Measurements from ENCODE around the gene RBM6.
"Not testable (repeated sequence)": the region's sequence is repeated elsewhere in the genome, so short reads cannot be mapped to it uniquely, and the experiment has no call there.

RBM6 gene

DNA sequence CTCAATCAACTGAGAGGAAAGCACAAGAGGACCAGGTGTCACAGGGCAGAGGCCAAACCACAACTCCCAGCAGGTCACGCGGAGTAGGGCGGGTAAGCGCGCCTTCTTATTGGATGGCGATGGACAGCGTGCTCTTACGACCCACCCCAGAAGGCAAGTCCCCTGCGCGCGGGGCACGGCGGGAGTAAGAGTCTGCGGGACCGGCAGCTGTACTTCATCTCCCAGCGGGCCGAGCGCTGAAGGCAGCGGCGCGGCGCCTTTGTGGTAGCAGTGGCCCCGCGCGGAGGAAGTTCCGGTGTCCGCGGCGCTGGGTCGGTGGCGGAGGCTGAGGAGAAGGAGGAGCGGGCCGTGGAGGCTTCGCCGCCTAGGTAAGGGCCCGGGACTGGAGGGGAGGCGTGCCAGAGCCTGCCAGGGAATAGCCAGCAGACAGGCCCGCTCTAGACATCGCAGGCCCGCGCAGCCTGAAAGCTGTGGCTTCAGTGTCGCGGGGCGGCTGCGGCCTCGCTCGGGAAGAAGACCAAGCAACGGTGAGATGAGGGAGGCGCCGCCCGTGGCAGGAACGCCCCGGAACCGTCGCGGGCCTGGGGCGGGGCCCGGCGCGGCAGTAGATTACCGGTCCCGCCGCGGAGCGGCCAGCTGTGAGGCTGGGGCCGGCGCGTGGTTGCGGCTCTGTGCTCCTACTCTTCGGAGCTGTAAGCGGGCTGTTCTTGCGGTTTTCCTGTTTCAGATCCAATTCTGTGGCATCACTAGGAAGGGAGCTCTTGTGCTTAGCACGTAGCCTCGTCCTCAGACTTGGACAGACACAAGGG, at the start of gene RBM6:
RBM6 (plus strand) TSS at position 293 of the 809 bp plus-strand sequence. CDS start 22,492 bp downstream, outside the sequence.
- DNase-seq (ENCODE audit: low read depth in 3 of 3): peak; percentile 89 to 96 (median 90)

DNA sequence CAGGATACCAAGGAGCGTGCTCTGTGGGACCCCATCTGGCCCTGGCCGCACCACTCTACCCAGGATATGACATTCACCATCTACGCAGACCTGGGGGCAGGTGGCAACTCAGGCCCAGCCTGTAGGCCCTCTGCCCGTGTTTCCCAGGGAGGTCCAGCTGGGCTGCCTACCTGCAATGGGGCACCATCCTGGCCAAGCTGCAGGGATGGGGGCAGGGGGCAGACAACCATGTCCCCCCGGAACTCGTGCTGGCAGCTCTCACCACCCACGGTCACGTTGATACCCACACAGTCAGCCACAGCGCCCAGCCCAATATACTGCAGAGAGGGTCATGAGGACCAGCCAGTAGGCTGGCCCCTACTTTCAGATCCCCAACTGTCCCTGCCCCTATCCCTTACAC, 44.2 kb upstream of the RBM6 start:
- DNase-seq (ENCODE audit: low read depth in 3 of 3): no peak

GRCh38 chr3:49896345-49896744, 43.6 kb upstream of the RBM6 start:
- DNase-seq (ENCODE audit: low read depth in 3 of 3): no peak

DNA sequence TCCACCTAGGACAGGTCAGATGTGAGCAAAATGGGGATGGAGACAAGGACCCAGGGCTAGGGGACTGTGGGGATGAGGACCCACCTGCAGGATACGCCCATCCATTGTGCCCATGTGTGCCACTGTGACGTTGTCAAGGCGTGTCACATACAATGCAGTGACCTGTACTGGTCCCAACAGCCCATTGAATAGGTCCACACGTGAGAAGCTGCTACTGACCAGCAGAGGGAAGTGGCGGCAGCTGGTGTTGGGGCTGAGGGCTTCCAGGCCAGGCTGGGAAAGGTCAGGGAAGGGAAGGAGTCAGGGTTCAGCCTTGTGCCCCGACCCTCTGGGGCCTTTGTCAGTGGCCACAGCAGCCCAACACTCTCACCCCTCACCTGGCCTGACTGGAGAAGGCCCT, 41.0 kb upstream of the RBM6 start:
- DNase-seq (ENCODE audit: low read depth in 3 of 3): no peak

DNA sequence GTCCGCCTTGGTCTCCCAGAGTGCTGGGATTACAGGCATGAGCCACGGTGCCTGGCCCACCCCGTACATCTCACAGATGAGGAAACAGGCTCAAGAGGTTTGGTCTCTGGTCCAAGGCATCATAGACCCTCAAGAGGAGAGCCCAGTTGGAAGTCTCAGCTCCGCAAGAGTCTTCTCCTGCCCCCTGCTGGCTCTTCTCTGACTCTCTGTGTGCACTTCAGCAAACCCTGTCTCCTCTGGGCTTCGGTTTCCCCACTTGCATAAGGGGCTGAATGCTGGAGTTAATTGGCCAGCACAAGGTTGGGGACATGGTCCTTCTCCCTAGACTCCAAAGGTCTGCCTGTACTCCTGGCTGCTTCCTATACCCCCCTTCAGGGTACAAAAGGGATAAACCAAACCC, 40.1 kb upstream of the RBM6 start:
- DNase-seq (ENCODE audit: low read depth in 3 of 3): no peak

DNA sequence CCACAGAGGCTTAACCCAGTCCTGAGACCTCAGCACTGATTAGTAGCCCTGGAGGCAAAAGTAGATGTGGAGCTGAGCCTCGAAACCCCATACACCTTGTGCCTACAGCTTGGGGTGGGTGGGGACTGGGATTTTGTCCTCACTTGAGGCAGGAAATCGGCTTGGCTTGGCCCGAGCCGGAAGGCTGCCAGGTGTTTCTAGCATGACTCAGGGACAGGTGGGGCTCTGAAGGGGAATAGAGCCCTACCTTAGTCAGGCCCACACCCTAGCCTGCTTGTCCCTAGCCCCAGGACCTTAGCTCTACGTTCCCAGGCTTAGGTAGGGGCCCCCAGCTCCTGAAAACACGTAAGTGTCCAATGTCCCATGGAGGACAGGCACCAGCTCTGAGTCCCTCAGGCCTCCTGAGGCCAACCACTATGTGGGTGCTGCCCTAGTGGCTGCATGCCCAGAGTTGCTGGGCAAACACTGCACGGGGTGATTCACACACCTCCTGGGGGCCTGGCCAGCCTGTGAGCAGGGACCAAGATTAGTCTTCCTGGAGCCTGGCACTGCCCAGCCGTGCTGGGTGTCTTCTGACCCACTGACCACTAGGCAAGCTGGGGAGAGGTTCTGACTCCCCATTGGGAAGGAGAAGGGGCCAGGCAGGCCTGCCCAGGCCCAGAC, 39.3 kb upstream of the RBM6 start:
- DNase-seq (ENCODE audit: low read depth in 3 of 3): no peak

GRCh38 chr3:49901366-49902339, 38.3 kb upstream of the RBM6 start:
- no peak for DNase-seq (ENCODE audit: low read depth in 3 of 3)

GRCh38 chr3:49902511-49903345, 37.2 kb upstream of the RBM6 start:
- no peak for DNase-seq (ENCODE audit: low read depth in 3 of 3)

DNA sequence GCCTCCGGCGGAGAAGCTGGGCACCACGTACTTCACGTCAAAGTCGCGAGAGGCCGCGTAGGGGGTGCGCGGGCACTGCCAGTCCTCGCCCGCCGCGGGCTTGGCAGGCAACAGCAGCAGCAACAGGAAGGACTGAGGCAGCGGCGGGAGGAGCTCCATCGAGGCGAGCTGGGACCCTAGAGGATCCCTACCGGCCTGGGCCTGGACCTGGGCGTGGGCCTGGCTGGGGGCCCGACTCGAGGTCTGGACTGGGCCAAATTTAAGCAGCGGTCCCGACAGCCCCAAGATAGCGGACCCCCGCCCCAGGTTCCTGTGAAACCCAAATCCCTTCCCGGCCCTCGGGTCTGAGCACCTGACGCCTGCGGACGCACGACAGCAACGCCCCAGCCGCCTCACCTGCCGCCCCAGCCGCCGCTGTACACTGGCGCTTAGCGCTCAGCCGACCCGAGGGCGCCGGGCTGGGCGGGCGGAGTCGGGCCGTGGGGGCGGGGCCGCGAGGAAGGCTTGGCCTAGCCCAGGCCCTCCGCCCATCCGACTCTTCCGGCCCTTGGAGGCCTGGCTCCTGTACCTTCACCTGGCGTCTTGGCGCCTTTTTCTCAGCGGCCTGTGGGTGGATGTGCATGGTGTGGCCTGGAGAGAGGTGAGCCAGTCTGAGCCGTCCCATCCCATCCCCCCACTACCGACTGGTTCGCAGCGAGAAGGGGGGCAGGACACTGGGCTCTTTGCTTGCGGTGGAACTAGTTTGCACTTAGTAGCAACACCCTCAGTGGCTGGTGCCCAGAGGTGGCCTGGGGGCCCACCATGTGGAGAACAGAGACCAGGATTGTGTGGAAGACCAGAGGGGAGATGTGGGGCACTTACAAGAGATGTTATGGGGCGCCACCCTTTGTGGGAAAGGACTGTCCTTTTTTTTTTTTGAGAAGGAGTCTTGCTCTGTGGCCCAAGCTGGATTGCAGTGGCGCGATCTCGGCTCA, 36.2 kb upstream of the RBM6 start, which contains the start of gene MST1R:
MST1R (minus strand) TSS at position 423 of the 974 bp plus-strand sequence; CDS start at position 159, 264 bp downstream.
- DNase-seq (ENCODE audit: low read depth in 3 of 3): peak; percentile 49 to 86 (median 62)

DNA sequence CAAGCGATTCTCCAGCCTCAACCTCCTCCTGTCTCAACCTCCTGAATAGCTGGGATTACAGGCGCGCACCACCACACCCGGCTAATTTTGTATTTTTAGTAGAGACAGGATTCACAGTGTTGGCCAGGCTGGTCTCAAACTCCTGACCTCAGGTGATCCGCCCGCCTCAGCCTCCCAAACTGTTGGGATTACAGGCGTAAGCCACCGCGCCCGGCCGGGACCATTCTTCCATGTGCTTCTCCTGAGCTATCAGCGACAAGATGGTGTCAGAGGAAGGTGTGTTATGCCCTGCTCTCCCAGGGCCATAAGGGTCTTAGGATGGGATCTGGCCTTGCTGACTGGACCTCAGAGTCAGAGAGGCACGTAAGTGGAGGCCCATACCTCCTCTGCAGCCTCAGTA, 35.5 kb upstream of the RBM6 start:
- not testable (repeated sequence) for DNase-seq (ENCODE audit: low read depth in 3 of 3)

DNA sequence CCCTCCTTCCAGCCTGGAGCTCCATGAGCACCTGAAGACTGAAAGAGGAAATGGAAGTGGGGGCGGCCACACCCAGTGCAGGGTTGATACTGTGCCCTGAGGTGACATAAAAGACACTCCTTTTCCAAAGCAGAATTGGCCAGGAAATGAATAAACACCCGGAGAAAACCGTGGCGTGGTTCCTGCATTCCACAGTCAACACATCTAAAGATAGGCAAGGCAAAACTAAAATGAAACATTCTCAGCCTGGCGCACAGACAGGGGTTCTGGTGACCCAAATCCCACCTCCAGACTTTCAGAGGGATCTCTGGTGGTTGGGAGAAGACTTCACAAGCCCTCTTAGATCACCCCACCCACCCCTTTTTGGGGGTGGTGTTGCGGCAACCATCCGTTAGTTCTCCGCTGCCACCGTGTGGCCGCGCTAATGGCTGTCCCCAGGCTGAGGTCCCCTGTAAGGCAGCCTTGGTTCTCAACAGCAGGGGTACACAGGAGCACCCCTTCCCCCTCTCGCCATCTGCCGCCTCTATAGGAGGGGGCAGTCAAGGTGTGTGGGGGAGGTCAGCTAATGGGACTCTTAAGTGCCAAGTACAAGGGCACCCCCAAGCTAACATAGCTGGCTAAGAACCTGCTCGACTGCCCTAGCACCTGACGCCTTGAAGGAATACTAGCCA, 33.7 kb upstream of the RBM6 start:
- DNase-seq (ENCODE audit: low read depth in 3 of 3): peak in 2 of 3 experiments; percentile 13 to 43

DNA sequence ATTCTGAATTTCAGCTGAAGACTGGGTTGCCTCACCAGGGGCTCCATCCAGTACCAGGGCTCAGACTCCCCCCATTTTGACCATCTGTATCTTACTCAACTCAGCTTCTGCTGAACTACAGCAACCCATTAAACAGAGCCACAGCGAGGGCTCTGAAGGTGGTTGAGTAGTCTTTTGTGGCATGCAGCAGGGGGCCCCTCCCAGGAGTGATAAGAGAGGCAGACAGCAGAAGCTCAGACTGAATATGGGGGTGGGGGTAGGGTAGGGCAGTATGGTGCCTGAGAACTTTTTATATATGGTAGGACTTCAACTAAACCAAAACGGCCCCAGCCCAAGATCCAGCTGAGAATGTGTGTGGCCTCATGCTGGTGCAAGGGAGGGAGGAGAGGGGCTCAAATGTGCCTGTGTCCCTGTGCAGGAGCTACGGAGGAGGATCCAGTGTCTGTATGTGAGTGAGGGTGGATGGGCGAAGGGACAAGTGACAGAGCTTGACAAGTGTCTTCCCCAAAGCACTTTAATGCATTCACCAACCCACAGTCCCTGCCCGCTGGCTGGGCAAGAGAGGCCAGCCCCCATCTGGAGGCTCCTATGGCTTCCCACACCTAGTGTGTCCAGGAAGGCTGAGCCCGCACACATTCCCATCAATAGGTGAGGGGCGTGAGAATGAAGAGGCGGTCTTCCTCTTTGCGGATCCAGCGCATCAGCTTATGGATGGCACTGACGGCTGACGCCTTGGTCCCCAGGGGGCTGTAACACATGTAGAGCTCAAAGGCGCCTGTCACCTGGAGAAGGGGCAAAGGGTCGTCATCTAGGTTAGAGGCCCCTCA, 31.4 kb upstream of the RBM6 start:
- DNase-seq (ENCODE audit: low read depth in 3 of 3): no peak

DNA sequence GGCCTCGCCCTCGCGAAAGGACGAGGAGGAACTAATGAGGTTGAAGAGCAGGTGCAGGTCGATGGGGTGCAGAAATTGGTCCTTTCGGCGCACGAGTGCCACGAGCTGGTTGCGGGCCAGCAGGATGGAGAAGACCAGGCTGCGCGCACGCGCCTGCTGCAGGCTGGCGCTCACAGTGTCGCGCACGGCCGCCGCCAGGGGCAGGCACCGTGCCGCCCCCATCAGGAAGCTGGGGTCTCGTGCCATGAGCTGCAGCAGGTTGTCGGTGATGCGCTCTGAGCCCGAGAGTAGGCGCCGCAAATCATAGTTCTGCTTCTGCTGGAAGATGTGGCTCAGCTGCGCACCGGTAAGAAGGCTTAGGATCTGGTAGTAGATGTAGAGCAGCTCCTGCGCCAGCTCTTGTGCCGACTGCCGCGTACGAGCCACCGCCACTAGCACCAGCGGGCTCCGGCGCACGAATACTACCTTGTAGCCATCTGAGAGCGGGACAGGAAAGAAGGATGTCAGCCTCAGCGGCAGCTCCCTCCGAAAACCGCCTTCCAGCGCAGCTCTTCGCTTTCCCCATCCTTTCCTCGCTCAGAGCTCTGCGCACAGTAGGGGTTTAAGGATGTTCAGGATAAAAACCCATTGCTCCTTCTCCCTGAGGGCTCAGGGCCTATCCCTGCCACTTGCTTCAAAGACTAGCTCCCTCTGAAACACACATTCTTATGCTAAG, 29.4 kb upstream of the RBM6 start:
- DNase-seq (ENCODE audit: low read depth in 3 of 3): no peak

DNA sequence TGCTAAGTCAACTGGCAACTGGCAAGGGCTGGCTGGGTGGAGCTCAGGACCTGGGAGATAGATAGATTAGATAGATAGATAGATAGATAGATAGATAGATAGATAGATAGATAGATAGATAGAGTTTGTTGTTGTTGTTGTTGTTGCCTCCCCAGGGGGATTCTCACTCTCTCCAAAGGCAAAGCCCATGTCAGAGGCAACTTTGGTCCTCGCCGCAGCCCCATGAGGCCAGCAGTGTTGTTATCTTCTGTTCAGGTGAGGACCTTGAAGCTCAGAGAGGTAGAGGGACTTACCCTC, 28.9 kb upstream of the RBM6 start:
- DNase-seq (ENCODE audit: low read depth in 3 of 3): no peak

GRCh38 chr3:49911611-49912010, 28.3 kb upstream of the RBM6 start:
- no peak for DNase-seq (ENCODE audit: low read depth in 3 of 3)

GRCh38 chr3:49912881-49913281, 27.1 kb upstream of the RBM6 start:
- no peak for DNase-seq (ENCODE audit: low read depth in 3 of 3)

DNA sequence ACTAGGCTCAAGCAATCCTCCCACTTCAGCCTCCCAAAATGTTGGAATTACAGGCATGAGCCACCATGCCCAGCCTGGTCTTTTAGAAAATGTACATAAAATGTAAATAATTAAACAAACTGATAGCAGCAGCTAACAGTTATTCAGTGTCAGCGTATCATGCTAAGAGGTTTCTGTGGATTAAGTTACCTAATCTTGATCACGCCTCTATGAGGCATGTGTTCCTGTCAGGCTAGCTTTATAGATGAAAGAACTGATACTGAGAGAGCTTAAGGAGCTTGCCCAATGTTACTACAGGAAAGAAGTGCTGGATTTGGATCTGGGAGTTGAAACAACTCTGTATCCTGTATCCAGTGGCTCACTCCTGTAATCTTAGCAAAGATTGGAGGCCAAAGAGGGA, 25.0 kb upstream of the RBM6 start:
- DNase-seq (ENCODE audit: low read depth in 3 of 3): no peak

DNA sequence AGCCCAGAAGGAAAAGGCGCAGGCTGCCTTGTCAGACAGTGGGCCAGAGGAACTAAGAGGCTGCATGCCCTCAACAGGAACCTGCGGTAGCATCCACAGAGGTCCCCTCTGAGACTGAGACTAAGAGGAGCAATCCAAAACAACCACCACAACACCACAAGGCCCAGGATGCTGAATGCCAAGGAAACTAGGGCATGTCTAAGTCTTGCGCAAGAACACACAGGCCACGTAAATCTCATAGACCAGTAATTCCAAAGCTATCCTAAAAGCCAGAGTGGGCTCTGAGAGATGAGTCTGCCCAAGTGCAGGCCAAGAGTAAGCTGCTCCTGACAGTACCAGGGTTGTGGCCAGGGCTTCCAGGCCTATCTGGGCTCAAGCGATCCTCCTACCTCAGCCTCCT, 23.3 kb upstream of the RBM6 start:
- DNase-seq (ENCODE audit: low read depth in 3 of 3): no peak
